Memory B cell (primary cell): ENCODE results near the gene PARP6.
"Not testable (repeated sequence)": the region's sequence is repeated elsewhere in the genome, so short reads cannot be mapped to it uniquely, and the experiment has no call there.

ENCODE experiments used
- ATAC-seq: fragments of 150-1000 bp; cut with Tn5 transposase; 2 replicates; pipeline ENCODE4 v1.10.0; 2021; ENCODE audit warnings: low read depth, mild to moderate bottlenecking, moderate library complexity
- DNase-seq, 2 donors: peaks; one replicate each; pipeline ENCODE4 v3.0.0; 2022; ENCODE audit warnings: low spot score in 2 of 2
- H3K27ac Mint-ChIP-seq: one replicate; pipeline ENCODE4 v1.8.0; 2022; ENCODE audit warnings: mild to moderate bottlenecking, moderate library complexity, mixed read lengths
- H3K27me3 Mint-ChIP-seq: one replicate; pipeline ENCODE4 v1.8.0; 2022; ENCODE audit warnings: mixed read lengths
- H3K36me3 Mint-ChIP-seq: one replicate; pipeline ENCODE4 v1.8.0; 2022; ENCODE audit warnings: mild to moderate bottlenecking, mixed read lengths
- H3K4me1 Mint-ChIP-seq: one replicate; pipeline ENCODE4 v1.8.0; 2022; ENCODE audit warnings: mixed read lengths
- H3K4me3 Mint-ChIP-seq: one replicate; pipeline ENCODE4 v1.8.0; 2022; ENCODE audit warnings: mild to moderate bottlenecking, moderate library complexity, mixed read lengths
- H3K9me3 Mint-ChIP-seq: one replicate; pipeline ENCODE4 v1.8.0; 2022; ENCODE audit warnings: mixed read lengths

PARP6 gene

DNA sequence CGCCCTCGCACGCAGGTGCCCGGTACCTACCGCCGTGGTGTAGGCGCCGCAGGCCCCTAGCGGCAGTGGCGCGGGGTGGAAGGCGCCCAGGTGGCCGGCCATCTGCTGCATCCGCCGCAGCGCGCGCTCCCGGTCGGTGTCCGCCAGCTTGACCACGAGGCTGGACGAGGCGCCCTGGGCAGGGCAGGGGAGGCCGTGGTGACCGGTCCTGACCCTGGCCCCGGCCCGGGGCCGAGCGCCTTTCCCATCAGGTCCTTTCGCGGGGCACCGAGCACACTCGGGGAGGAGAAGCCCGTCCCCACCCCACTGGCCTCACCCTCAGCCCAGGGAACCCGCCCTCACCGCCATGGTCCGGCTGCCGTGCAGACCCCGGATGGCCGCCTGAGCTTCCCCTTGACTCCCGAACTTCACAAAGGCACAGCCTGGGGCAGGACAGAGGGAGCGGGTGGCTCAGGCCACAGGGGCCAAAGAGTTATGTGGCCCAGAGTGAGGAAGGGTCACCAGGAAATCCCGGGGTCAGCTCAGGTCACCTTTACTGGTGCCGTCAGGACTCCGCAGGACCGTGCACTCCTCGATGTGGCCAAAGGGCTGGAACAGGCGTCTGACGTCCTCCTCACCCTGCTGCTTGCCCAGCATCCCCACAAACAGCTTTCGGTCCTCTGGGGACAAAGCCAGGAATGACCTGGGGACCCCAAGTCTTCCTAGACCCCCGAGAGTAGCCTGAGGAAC, 17.4 kb upstream of the PARP6 start:
- no peaks in the 10 kb centered on the region for H3K4me1 Mint-ChIP-seq
- H3K27me3 Mint-ChIP-seq, result no peaks in the 10 kb centered on the region
- DNase-seq (no peak), ATAC-seq (no peak)
- no peak overlapping the region for H3K4me3 Mint-ChIP-seq
- H3K27ac Mint-ChIP-seq, result no peak overlapping the region
- peaks cover 5% of the 10 kb centered on the region for H3K36me3 Mint-ChIP-seq
- no peaks in the 10 kb centered on the region for H3K9me3 Mint-ChIP-seq

DNA sequence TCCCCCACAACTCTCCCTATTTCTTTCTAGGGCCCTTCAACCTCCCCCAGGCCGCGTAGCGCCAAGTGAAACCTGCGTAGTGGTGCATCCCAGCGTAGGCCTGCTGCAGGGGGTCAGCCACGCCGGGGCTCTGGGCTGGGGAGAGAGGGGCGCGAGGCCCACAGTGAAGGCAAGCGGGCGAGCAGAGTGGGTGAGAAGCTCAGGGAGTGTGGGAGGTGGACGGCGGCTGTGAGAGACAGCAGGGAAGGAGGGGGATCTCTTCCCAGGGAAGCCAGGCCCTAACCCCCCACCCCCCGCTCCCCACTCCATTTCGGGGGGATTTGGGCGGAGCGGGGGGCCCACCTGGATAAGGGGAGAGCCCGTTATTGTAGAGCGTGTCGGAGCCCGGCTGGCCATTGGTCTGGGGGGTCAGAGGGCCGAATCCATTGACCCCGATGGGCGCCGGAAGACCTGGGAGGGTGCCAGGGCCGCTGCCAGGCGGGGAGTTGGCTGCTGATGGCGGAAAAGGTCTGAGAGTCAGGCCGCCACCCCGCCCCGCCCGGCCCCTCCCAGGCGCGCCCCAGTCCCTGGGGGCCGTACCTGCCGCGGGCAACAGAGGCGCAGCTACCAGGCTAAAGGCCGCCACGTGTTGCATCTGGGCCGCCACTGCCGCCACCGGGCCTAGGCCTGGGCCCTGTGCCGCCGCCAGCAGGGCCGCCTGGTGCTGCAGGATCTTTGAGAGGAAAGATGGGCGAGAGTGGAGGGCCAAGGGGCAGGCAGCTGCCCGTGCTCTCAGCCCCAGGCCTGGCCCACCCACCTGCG, 16.6 kb upstream of the PARP6 start:
- Mint-ChIP-seq H3K36me3 (peaks cover 2% of the 10 kb centered on the region), H3K4me3 (no peak overlapping the region), H3K27me3 (no peaks in the 10 kb centered on the region), H3K27ac (no peak overlapping the region), H3K9me3 (no peaks in the 10 kb centered on the region), H3K4me1 (no peaks in the 10 kb centered on the region)
- DNase-seq (no peak), ATAC-seq (no peak)

DNA sequence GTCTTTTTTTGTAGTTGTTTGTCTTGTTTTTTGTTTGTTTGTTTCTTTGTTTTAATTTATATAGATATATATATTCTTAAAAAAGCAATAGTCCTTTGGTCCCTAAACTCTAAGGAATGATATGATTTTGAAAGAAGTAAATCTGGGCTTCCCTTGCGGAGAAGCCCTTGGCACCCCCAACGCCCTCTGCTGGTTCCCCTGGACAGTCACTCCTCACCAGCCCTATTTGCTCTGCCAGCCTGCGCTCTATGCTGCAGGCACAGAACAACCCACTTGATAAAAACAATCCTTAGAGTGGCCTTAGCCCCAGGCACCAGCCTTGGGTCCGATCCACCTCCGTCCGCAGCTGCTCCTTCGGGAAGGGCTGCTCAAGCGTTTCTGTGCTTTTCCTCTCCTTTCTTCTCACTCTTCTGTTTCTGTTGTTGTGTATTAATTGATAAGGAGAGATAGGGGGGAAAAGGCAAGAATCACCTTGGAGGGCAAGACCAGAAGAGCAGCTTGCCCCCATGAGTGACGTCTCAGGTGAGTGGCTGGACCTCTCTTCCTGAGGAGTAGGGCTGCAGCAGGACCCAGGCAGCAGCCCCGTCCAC, 13.7 kb upstream of the PARP6 start:
- peak; percentile 87 for ATAC-seq
- H3K9me3 Mint-ChIP-seq, result no peaks in the 10 kb centered on the region
- H3K4me3 Mint-ChIP-seq, result no peak overlapping the region
- H3K27me3 Mint-ChIP-seq, result no peaks in the 10 kb centered on the region
- H3K36me3 Mint-ChIP-seq, result no peaks in the 10 kb centered on the region
- H3K27ac Mint-ChIP-seq, result no peak overlapping the region
- H3K4me1 Mint-ChIP-seq, result no peaks in the 10 kb centered on the region
- peak; percentile 33 to 40 for DNase-seq

DNA sequence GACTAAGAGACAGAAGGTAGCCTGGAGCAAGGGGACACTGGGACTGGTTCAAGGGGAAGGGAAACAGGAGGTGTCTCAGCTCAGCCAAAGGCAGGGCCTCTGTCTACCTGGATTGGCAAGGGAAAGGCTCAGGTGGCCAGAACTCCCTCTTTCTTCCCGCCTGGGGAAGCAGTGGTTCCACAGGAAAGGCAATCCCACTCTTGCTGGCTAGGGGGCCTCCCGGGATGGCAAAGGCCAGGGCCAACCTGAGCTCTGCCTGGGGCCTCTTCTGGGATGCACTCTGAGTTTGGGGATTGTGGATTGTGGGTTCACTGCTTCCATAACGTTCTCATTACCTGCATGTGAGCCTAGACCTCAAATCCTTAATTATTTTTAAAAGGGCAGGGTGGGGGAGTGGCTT, 13.0 kb upstream of the PARP6 start:
- H3K36me3 Mint-ChIP-seq, result no peaks in the 10 kb centered on the region
- no peak overlapping the region for H3K27ac Mint-ChIP-seq
- ATAC-seq, result no peak

DNA sequence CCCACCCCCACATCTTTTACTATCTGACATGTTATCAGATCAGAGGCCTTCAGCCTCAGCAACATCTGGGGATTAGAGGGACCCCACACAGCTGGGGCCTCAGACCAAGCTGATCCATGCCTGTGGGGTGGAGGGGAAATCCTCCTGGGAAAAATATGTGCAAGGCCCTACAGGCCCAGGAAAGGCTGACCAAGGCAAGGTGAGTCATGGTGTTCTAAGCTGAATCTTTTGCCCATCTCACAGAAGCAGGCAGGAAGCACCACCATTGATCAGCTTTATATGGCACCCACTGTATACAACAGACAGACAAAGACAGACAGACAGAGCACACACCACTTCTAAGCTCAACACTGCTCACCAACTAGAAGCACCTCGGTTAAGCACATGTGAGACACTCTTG, 12.4 kb upstream of the PARP6 start:
- H3K36me3 Mint-ChIP-seq, result no peaks in the 10 kb centered on the region
- H3K9me3 Mint-ChIP-seq, result no peaks in the 10 kb centered on the region
- no peaks in the 10 kb centered on the region for H3K4me1 Mint-ChIP-seq
- ATAC-seq (no peak), DNase-seq (no peak)
- H3K4me3 Mint-ChIP-seq, result no peak overlapping the region
- no peaks in the 10 kb centered on the region for H3K27me3 Mint-ChIP-seq
- H3K27ac Mint-ChIP-seq, result no peak overlapping the region

More for the DNA sequence above, 13.0 kb upstream of the PARP6 start:
- H3K27me3 Mint-ChIP-seq, result no peaks in the 10 kb centered on the region
- no peaks in the 10 kb centered on the region for H3K4me1 Mint-ChIP-seq
- DNase-seq, result no peak
- H3K4me3 Mint-ChIP-seq, result no peak overlapping the region
- H3K9me3 Mint-ChIP-seq, result no peaks in the 10 kb centered on the region

DNA sequence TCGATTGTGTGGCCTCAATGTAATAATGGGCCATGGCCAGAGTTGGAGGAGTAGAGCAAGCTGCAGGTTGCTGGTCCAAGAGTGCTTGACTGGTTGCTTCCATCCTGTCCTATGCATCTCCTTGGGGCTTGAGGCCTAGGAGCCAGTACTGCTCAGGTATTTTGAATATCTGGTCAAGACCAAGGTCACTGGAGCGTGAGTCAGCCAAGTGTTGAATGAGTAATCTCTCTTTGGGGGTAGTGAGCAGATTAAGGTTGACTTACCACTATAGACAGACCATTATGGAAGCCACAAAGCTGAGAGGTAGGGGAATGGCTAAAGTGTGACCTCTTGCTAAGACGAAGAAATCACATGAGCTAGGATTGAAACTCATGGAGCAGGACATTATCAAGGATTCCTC, 9.4 kb upstream of the PARP6 start:
- no peak overlapping the region for H3K4me3 Mint-ChIP-seq
- H3K4me1 Mint-ChIP-seq, result no peaks in the 10 kb centered on the region
- no peak for DNase-seq
- no peak for ATAC-seq
- H3K9me3 Mint-ChIP-seq, result no peaks in the 10 kb centered on the region
- H3K36me3 Mint-ChIP-seq, result no peaks in the 10 kb centered on the region
- no peaks in the 10 kb centered on the region for H3K27me3 Mint-ChIP-seq
- H3K27ac Mint-ChIP-seq, result no peak overlapping the region

DNA sequence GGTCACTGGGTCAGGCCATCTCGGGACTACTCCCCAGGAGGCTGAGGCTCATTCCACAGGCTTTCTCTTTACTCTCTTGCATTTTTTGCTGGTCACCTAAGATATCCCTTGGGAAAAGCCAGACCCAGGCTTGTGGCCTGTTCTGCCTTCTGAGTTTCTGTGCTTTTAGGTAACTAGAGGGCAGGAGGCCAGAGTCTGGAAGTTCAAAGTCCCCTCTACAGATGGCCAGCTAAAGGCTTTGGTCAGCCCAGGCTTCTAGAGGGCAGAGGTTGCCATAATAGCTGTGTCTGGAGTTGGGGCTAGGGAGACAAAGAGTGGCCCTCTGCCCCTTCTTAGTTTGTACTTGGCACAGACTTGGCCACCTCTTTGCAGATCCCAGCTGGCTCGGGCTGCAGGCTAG, 8.4 kb upstream of the PARP6 start:
- Mint-ChIP-seq H3K4me3 (no peak overlapping the region), H3K9me3 (no peaks in the 10 kb centered on the region), H3K27me3 (no peaks in the 10 kb centered on the region), H3K4me1 (no peaks in the 10 kb centered on the region), H3K27ac (no peak overlapping the region), H3K36me3 (no peaks in the 10 kb centered on the region)
- ATAC-seq (no peak), DNase-seq (no peak)

DNA sequence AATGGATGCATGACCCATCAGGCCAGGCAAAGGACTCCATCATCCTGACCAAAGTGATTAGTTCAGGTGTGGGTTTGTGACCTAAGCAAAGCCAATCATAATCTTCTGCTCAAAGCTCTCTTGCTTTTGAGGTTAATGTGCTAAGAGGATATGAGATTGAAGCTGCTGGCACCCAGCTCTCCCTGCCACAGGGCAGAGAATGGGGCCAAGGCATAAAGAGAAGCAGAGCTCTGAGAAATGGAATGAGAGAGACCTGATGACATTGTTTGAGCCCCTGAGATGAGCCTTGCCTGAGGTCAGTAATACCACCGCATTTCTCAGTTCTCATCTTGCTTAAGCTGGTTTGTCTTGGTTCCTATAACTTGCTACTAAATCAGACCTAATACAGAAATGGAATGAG, 6.4 kb upstream of the PARP6 start:
- H3K4me1 Mint-ChIP-seq, result peaks cover 3% of the 10 kb centered on the region
- H3K9me3 Mint-ChIP-seq, result no peaks in the 10 kb centered on the region
- DNase-seq, result no peak
- ATAC-seq, result no peak
- H3K36me3 Mint-ChIP-seq, result no peaks in the 10 kb centered on the region
- no peak overlapping the region for H3K27ac Mint-ChIP-seq
- no peaks in the 10 kb centered on the region for H3K27me3 Mint-ChIP-seq
- no peak overlapping the region for H3K4me3 Mint-ChIP-seq

DNA sequence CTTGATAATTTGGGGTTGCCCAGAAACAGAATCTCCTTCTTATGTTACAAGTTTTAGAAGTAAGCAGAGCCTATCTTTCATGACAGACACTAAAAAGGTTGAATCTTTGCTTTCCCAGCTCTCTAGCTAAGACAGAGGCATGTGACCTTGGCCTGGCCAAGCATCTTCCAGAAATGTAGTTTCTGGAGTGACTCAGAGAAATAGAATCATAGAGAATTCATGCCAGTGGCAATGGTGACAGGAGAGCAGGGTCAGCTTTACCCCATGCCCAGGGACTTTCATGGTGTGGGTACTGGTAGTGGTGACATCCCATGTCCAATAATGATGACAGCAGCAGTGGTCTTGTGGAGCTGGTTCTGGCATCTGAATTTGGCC, 4.0 kb upstream of the PARP6 start:
- Mint-ChIP-seq H3K27ac (no peak overlapping the region), H3K4me3 (no peak overlapping the region), H3K36me3 (no peaks in the 10 kb centered on the region), H3K27me3 (no peaks in the 10 kb centered on the region), H3K9me3 (no peaks in the 10 kb centered on the region), H3K4me1 (peaks cover 14% of the 10 kb centered on the region)
- ATAC-seq, result no peak
- DNase-seq, result no peak

DNA sequence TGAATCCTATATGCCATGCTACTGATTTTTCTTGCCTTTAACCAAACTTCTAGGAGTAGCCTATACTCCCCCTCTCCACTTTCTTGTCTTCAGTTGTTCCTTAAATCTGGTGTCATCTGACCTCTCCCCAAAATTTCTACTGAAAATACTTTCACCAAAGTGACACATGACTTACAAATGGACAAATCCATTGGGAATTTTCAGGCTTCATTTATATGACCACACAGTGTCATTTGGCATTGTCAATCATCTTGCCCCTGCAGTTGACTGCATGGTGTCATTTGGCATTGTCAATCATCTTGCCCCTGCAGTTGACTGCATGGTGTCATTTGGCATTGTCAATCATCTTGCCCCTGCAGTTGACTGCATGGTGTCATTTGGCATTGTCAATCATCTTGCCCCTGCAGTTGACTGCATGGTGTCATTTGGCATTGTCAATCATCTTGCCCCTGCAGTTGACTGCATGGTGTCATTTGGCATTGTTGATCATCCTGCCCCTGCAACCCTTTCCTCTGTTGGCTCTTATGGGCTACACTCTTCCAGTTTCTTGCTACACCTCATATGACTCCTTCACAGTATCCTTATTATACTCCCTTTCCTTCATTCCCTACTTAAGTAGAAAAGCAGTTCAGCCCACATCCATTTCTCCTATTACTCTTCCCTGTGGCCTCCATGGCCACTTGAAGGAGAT, 3.4 kb upstream of the PARP6 start:
- H3K27ac Mint-ChIP-seq, ATAC-seq, H3K36me3 Mint-ChIP-seq, DNase-seq, H3K27me3 Mint-ChIP-seq, H3K9me3 Mint-ChIP-seq, H3K4me3 Mint-ChIP-seq: not testable (repeated sequence)
- peaks cover 17% of the 10 kb centered on the region for H3K4me1 Mint-ChIP-seq

DNA sequence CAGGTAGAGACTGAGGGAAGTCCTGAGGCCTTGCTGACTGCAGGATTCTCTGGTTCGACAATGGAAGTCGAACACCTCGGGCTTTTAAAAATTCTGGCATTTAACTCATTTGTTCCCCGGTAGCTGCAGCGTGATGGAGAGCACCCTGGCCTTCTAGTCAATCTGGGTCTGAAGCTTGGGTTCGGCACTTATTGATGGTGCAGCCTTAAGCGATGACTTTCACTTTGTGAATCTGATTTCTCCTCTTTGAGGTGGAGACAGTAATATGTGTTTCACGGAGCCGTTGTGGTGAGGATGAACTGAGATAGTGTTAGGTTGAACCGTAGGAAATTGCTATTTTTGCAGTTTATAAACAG, 621 bp upstream of the PARP6 start:
- DNase-seq (no peak), ATAC-seq (no peak)
- Mint-ChIP-seq H3K27me3 (no peaks in the 10 kb centered on the region), H3K9me3 (no peaks in the 10 kb centered on the region), H3K4me1 (peaks cover 27% of the 10 kb centered on the region), H3K36me3 (peaks cover 6% of the 10 kb centered on the region), H3K4me3 (peak overlapping the region; percentile 81), H3K27ac (peak overlapping the region; percentile 94)

DNA sequence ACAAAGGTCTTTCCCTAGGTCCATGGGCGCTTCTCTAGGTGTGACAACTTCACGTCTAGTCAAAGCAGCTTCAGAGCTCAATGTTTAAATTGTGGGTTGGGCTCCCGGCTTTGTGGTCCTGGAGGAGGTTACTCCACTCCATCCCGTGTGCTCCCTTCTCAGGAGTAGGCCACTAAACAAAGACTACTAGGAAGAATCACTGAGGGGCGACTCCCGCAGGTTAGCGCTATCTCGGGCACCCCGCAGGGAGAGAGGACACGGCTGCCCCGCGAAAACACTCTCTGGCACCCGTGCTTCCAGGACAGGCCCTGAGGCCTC, 500 bp downstream of the PARP6 start:
- Mint-ChIP-seq H3K27me3 (no peaks in the 10 kb centered on the region), H3K27ac (peak overlapping the region; percentile 18), H3K4me3 (peak overlapping the region; percentile 90), H3K36me3 (peaks cover 10% of the 10 kb centered on the region), H3K9me3 (no peaks in the 10 kb centered on the region), H3K4me1 (peaks cover 27% of the 10 kb centered on the region)
- ATAC-seq (peak; percentile 3), DNase-seq (no peak)

DNA sequence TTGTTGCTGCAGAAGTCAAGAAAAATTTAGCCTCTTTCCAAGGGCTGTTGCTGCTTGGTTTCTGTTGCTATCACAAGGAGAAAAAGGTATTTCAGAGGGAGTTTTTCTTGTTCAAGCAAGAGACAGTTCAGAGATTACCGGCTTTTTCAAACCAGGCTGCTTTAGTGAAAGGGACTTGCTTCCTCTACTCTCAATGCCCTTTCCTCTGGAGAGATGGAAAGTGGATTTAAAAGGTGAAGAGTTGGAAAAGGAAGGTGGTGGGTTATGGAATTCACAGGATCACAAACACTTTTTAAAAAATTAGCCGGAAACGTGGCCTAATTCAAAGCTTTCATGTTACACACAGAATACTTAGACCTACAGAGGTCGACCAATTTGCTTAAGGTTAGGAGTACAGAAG, 1.1 kb downstream of the PARP6 start:
- ATAC-seq (no peak), DNase-seq (no peak)
- H3K4me1 Mint-ChIP-seq, result peaks cover 27% of the 10 kb centered on the region
- H3K9me3 Mint-ChIP-seq, result no peaks in the 10 kb centered on the region
- peak overlapping the region; percentile 90 for H3K4me3 Mint-ChIP-seq
- H3K27ac Mint-ChIP-seq, result peak overlapping the region; percentile 18
- H3K27me3 Mint-ChIP-seq, result no peaks in the 10 kb centered on the region
- peaks cover 13% of the 10 kb centered on the region for H3K36me3 Mint-ChIP-seq

DNA sequence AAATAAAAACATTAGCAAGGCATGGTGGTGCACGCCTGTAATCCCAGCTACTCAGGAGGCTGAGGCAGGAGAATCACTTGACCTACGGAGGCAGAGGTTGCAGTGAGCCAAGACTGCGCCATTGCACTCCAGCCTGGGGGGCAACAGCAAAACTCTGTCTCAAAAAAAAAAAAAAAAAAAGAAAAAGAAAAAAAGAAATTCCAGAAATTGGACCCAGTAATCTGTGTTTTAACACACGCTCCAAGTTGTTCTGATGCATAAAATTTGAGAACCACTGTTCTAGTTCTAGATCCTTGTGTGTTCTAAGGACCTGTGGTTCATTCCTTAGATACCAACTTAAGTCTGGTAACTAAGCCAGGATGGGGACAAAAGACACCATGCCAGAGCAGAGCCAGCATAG, 2.6 kb downstream of the PARP6 start:
- H3K27ac Mint-ChIP-seq, result no peak overlapping the region

More for the DNA sequence above, 2.6 kb downstream of the PARP6 start:
- Mint-ChIP-seq H3K27me3 (no peaks in the 10 kb centered on the region), H3K4me3 (no peak overlapping the region), H3K4me1 (peaks cover 27% of the 10 kb centered on the region), H3K36me3 (peaks cover 20% of the 10 kb centered on the region), H3K9me3 (no peaks in the 10 kb centered on the region)
- ATAC-seq (no peak), DNase-seq (no peak)
